ENCODE measurements around the gene GRHL1.

DNA sequence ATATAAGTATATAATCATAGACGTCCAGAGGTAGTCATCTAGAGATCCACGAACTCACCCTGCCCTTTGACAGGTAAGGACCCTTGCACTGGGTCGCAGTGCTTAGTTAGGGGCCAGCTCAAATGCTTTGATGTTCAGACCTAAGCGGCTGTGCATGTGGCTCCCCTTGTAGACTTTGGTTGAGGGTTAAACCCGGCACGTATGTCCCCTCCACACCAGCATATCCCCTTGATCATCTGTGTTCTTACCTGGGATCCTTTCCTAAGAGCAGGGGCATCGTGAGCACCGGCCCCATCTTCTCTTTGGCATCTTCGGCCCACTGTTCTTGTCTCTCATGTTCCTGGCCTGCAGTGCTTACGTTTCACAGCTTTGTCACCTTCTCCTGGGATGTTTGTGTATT, 31.4 kb downstream of the GRHL1 start:
- TF ChIP-seq POLR2AphosphoS5 (IDR thresholded peaks at IDR 0.05; ENCODE audit: borderline replicate concordance, low read depth, low read length) (no peak), EZH2 (IDR thresholded peaks at IDR 0.05) (no peak), FOXP2 (optimal IDR thresholded peaks at IDR 0.05; ENCODE audit: control extremely low read depth, extremely low read length, insufficient read depth) (no peak)
